GM10266 (cell line): Measurements from ENCODE around the gene CPLX1.
"Not testable (repeated sequence)": the region's sequence is repeated elsewhere in the genome, so short reads cannot be mapped to it uniquely, and the experiment has no call there.

Source experiments
- DNase-seq: peaks from one replicate; pipeline ENCODE4 v3.0.0; 2012; ENCODE audit errors: extremely low spot score
- CTCF ChIP-seq: IDR thresholded peaks from 2 replicates; pipeline ENCODE4 v1.5.1; 2012; ENCODE audit warnings: mild to moderate bottlenecking, low read depth; ENCODE audit not compliant: control insufficient read depth, insufficient read depth; ENCODE audit errors: missing control alignments

CPLX1 gene

GRCh38 chr4:757111-757510, 68.8 kb downstream of the CPLX1 start:
- TF ChIP-seq CTCF = no peak
- no peak for DNase-seq

GRCh38 chr4:754221-755120, 71.5 kb downstream of the CPLX1 start:
- TF ChIP-seq CTCF = no peak
- no peak for DNase-seq

- DNase-seq = not testable (repeated sequence)
Measured at GRCh38 chr4:753186-753585, 72.7 kb downstream of the CPLX1 start.

- no peak for DNase-seq
- no peak for TF ChIP-seq CTCF
Measured at GRCh38 chr4:752196-752861, 73.6 kb downstream of the CPLX1 start.

- no peak for TF ChIP-seq CTCF
- DNase-seq = no peak
Measured at GRCh38 chr4:751676-752075, 74.3 kb downstream of the CPLX1 start.

- no peak for TF ChIP-seq CTCF
- DNase-seq = no peak
Measured at GRCh38 chr4:749698-750666, 75.9 kb downstream of the CPLX1 start.

- no peak for DNase-seq
- no peak for TF ChIP-seq CTCF
Measured at GRCh38 chr4:748461-748860, 77.5 kb downstream of the CPLX1 start.
